Psoas muscle (tissue), 8 donors: ENCODE results near the gene LYPD6. TPM values are rescaled to one million over a fixed set of nuclear protein-coding genes. Genes with fewer than 3 reads are reported as not detected.

Experiments used
- ATAC-seq, 4 donors: fragments of 200-7000 bp; cut with Tn5 transposase; one replicate each; pipeline ENCODE4 v1.9.1; 2020; ENCODE audit warnings: moderate library complexity in 3 of 4, mild to moderate bottlenecking in 2 of 4
- DNase-seq, 2 donors: peaks; one replicate each; pipeline ENCODE4 v3.0.0-alpha.2; 2020
- H3K27ac ChIP-seq: fragments of 200-600 bp; one replicate; pipeline ENCODE4 v1.8.0; 2022
- H3K27me3 ChIP-seq, 3 donors: fragments of 200-600 bp in 1 of 3; one replicate each; pipeline versions ENCODE4 v1.6.1 to v1.8.0; 2013 to 2022; ENCODE audit warnings: low read length in 2 of 3, mild to moderate bottlenecking in 2 of 3, moderate library complexity in 1 of 3; ENCODE audit not compliant: insufficient read depth in 3 of 3
- H3K36me3 ChIP-seq, 2 donors: fragments of 200-600 bp in 1 of 2; one replicate each; pipeline versions ENCODE4 v1.6.1 to v1.8.0; 2013 to 2022; ENCODE audit warnings: low read depth in 1 of 2, mild to moderate bottlenecking in 1 of 2, moderate library complexity in 1 of 2; ENCODE audit not compliant: insufficient read depth in 1 of 2
- H3K4me1 ChIP-seq: fragments of 200-600 bp; one replicate; pipeline ENCODE4 v1.8.0; 2022
- H3K4me3 ChIP-seq: fragments of 200-600 bp; one replicate; pipeline ENCODE4 v1.8.0; 2022; ENCODE audit warnings: mild to moderate bottlenecking
- H3K9me3 ChIP-seq: fragments of 200-600 bp; one replicate; pipeline ENCODE4 v1.8.0; 2022
- WGBS, 3 donors: extraction: QIAGEN DNeasy Blood & Tissue Kit; methylation state at CpG; one replicate each; pipeline versions ENCODE4 v1.1.6 to v1.1.7; 2013; 5-methylcytosine and 5-hydroxymethylcytosine counted together
- intact Hi-C, 2 donors: fragments of 100-400 bp; cut with DNase I; formaldehyde crosslinking; loops; one replicate each; pipeline versions ENCODE4 v1.11.0 to v1.14.2; 2022
- polyA plus RNA-seq, 3 donors: library from polyadenylated mRNA; stranded (reverse); fragments of 200-250 nt; gene quantifications; one replicate each; pipeline ENCODE4 v1.2.3, GENCODE V29; 2013
- total RNA-seq, 4 donors: library from RNA; stranded (reverse); fragmentation: NEBNext Ultra II Directional in 2 of 4; extraction: Animal tissue kit (Norgen Biotek cat#: 25700) in 2 of 4; gene quantifications; one replicate each; pipeline versions ENCODE4 v1.2.1 to v1.2.4, GENCODE V29; 2021 to 2023
- TF ChIP-seq, protein P1 (sequence below): fragments of 200-600 bp; IDR thresholded peaks from one replicate; pipeline ENCODE4 v1.8.0; 2022; ENCODE audit warnings: antibody characterized with exemption
- donor health status: healthy with polysubstance abuse.
- donor health status: DM: no; HTN: no; CAD: no; lungs with moderate emphysema.
- donor health status: Bipolar disorder and iron deficiency.
- donor health status: healthy.
- donor health status: DM: yes; HTN: yes; CAD: no.
- donor health status: DM: no; HTN: no; CAD: no.
- donor health status: DM: no; HTN: no; CAD: no.
- donor health status: DM: yes; HTN: yes; CAD: no.

The LYPD6 gene
- total and polyA plus RNA-seq, 7 donors = 0.04 to 0.11 (median 0.05) TPM; not detected in 2

- ATAC-seq (no peak), DNase-seq (no peak)
- intact Hi-C loops = no loop called here
- TF ChIP-seq, protein P1, sequence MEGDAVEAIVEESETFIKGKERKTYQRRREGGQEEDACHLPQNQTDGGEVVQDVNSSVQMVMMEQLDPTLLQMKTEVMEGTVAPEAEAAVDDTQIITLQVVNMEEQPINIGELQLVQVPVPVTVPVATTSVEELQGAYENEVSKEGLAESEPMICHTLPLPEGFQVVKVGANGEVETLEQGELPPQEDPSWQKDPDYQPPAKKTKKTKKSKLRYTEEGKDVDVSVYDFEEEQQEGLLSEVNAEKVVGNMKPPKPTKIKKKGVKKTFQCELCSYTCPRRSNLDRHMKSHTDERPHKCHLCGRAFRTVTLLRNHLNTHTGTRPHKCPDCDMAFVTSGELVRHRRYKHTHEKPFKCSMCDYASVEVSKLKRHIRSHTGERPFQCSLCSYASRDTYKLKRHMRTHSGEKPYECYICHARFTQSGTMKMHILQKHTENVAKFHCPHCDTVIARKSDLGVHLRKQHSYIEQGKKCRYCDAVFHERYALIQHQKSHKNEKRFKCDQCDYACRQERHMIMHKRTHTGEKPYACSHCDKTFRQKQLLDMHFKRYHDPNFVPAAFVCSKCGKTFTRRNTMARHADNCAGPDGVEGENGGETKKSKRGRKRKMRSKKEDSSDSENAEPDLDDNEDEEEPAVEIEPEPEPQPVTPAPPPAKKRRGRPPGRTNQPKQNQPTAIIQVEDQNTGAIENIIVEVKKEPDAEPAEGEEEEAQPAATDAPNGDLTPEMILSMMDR = no peak
- no peaks in the 10 kb centered on the region for H3K4me1 ChIP-seq
- H3K4me3 ChIP-seq = no peak overlapping the region
- H3K9me3 ChIP-seq = no peaks in the 10 kb centered on the region
- H3K27me3 ChIP-seq = no peaks in the 10 kb centered on the region
- 98 to 100% (median 98%) methylated on average over 2 of the region's 2 CpGs for whole genome bisulfite sequencing, 3 donors
- H3K36me3 ChIP-seq = no peaks in the 10 kb centered on the region
- H3K27ac ChIP-seq = no peak overlapping the region
Measured at GRCh38 chr2:149348291-149348690, 17.9 kb downstream of the LYPD6 start.

GRCh38 chr2:149353421-149353820, 23.0 kb downstream of the LYPD6 start:
- Histone ChIP-seq H3K36me3 (no peaks in the 10 kb centered on the region), H3K4me1 (no peaks in the 10 kb centered on the region), H3K4me3 (no peak overlapping the region), H3K9me3 (no peaks in the 10 kb centered on the region), H3K27me3 (no peaks in the 10 kb centered on the region), H3K27ac (no peak overlapping the region)
- WGBS, 3 donors = 44 to 51% (median 49%) methylated on average over 3 of the region's 3 CpGs
- TF ChIP-seq, protein P1 = no peak
- no peak for DNase-seq
- intact Hi-C loops = no loop called here
- no peak for ATAC-seq

GRCh38 chr2:149355716-149356422, 25.5 kb downstream of the LYPD6 start:
- Histone ChIP-seq H3K36me3 (no peaks in the 10 kb centered on the region), H3K27me3 (no peaks in the 10 kb centered on the region), H3K27ac (no peak overlapping the region), H3K9me3 (no peaks in the 10 kb centered on the region), H3K4me3 (no peak overlapping the region), H3K4me1 (no peaks in the 10 kb centered on the region)
- ATAC-seq (no peak), DNase-seq (no peak)
- intact Hi-C loops = no loop called here
- WGBS, 3 donors = 89 to 90% (median 90%) methylated on average over 4 of the region's 4 CpGs
- TF ChIP-seq, protein P1 = no peak

- no peaks in the 10 kb centered on the region for H3K27me3 ChIP-seq
- ATAC-seq (no peak), DNase-seq (no peak)
- no peaks in the 10 kb centered on the region for H3K9me3 ChIP-seq
- intact Hi-C loops = no loop called here
- TF ChIP-seq, protein P1 = no peak
- no peak overlapping the region for H3K4me3 ChIP-seq
- no peak overlapping the region for H3K27ac ChIP-seq
- H3K4me1 ChIP-seq = no peaks in the 10 kb centered on the region
- no peaks in the 10 kb centered on the region for H3K36me3 ChIP-seq
Measured at GRCh38 chr2:149357058-149357457, 26.7 kb downstream of the LYPD6 start.

DNA sequence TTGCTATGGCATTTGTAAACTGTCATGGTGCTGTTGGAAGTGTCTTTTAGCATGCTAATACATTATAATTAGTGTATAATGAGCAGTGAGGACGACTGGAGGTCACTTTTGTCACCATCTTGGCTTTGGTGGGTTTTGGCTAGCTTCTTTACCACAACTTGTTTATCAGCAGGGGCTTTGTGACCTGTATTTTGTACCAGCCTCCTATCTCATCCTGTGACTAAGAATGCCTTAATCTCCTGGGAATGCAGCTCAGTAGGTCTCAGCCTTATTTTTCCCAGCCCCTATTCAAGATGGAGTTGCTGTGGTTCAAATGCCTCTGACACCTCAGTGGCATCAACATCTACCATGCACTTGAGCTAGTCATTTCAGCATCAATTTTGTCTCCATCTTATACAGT, 29.7 kb downstream of the LYPD6 start:
- no peak for DNase-seq
- Histone ChIP-seq H3K4me3 (no peak overlapping the region), H3K27me3 (no peaks in the 10 kb centered on the region), H3K4me1 (no peaks in the 10 kb centered on the region), H3K9me3 (no peaks in the 10 kb centered on the region), H3K36me3 (no peaks in the 10 kb centered on the region), H3K27ac (no peak overlapping the region)
- TF ChIP-seq, protein P1 = no peak
- WGBS, 3 donors = 25 to 43% (median 40%) methylated on average over 1 of the region's 1 CpG
- no peak for ATAC-seq
- intact Hi-C loops = no loop called here
